H9 (cell line): ENCODE data around the gene FOXQ1. TPM values are rescaled to one million over a fixed set of nuclear protein-coding genes. Genes with fewer than 3 reads are reported as not detected.

Experiments used
- DNase-seq: peaks from one replicate; pipeline ENCODE4 v3.0.0-alpha.2; 2017
- H2AFZ ChIP-seq: one replicate; pipeline ENCODE4 v1.6.1; 2013; ENCODE audit warnings: mild to moderate bottlenecking, low read length, control low read depth, moderate library complexity
- H2AK5ac ChIP-seq: 2 replicates; pipeline ENCODE4 v1.6.1; 2013; ENCODE audit warnings: low read length, control low read depth, mixed read lengths; ENCODE audit not compliant: insufficient read length
- H2BK120ac ChIP-seq: one replicate; pipeline ENCODE4 v1.6.1; 2013; ENCODE audit warnings: low read depth, mild to moderate bottlenecking, low read length, control low read depth, inconsistent platforms; ENCODE audit not compliant: poor library complexity, severe bottlenecking
- H2BK12ac ChIP-seq: 2 replicates; pipeline ENCODE4 v1.6.1; 2013; ENCODE audit warnings: low read length, control low read depth, mixed read lengths, low read depth; ENCODE audit not compliant: insufficient read length
- H2BK15ac ChIP-seq: 2 replicates; pipeline ENCODE4 v1.6.1; 2013; ENCODE audit warnings: low read depth, low read length, control low read depth
- H2BK20ac ChIP-seq: one replicate; pipeline ENCODE4 v1.6.1; 2013; ENCODE audit warnings: low read depth, mild to moderate bottlenecking, low read length, control low read depth, inconsistent platforms; ENCODE audit not compliant: poor library complexity, severe bottlenecking
- H2BK5ac ChIP-seq: 2 replicates; pipeline ENCODE4 v1.6.1; 2013; ENCODE audit warnings: low read length, control low read depth, mixed read lengths; ENCODE audit not compliant: insufficient read length
- H3K14ac ChIP-seq: 2 replicates; pipeline ENCODE4 v1.6.1; 2013; ENCODE audit warnings: low read length, control low read depth; ENCODE audit not compliant: insufficient read depth
- H3K18ac ChIP-seq: 2 replicates; pipeline ENCODE4 v1.6.1; 2013; ENCODE audit warnings: low read depth, mild to moderate bottlenecking, mixed read lengths, low read length, control low read depth; ENCODE audit not compliant: insufficient read length
- H3K23ac ChIP-seq: 2 replicates; pipeline ENCODE4 v1.6.1; 2013; ENCODE audit warnings: low read length, control low read depth, mixed read lengths, low read depth; ENCODE audit not compliant: insufficient read length
- H3K23me2 ChIP-seq: 2 replicates; pipeline ENCODE4 v1.6.1; 2013; ENCODE audit warnings: low read depth, mild to moderate bottlenecking, mixed read lengths, low read length, control low read depth; ENCODE audit not compliant: insufficient read length, poor library complexity, severe bottlenecking
- H3K27ac ChIP-seq: 2 replicates; pipeline ENCODE4 v1.5.1; 2013; ENCODE audit warnings: low read length, control low read depth, mixed read lengths, low read depth; ENCODE audit not compliant: insufficient read length
- H3K27me3 ChIP-seq: 2 replicates; pipeline ENCODE4 v1.6.1; 2013; ENCODE audit warnings: low read length, control low read depth, inconsistent platforms; ENCODE audit not compliant: insufficient read depth
- H3K4ac ChIP-seq: 2 replicates; pipeline ENCODE4 v1.6.1; 2013; ENCODE audit warnings: low read depth, mild to moderate bottlenecking, control low read depth, inconsistent platforms, low read length, moderate library complexity
- H3K4me1 ChIP-seq: 2 replicates; pipeline ENCODE4 v1.6.1; 2013; ENCODE audit warnings: low read length, control low read depth, inconsistent platforms; ENCODE audit not compliant: insufficient read depth
- H3K4me2 ChIP-seq: 2 replicates; pipeline ENCODE4 v1.6.1; 2013; ENCODE audit warnings: low read length, control low read depth, mixed read lengths; ENCODE audit not compliant: insufficient read length, insufficient read depth
- H3K56ac ChIP-seq: 2 replicates; pipeline ENCODE4 v1.6.1; 2013; ENCODE audit warnings: low read depth, mild to moderate bottlenecking, mixed read lengths, low read length, control low read depth; ENCODE audit not compliant: insufficient read length
- H3K79me1 ChIP-seq: 2 replicates; pipeline ENCODE4 v1.6.1; 2013; ENCODE audit warnings: low read depth, mild to moderate bottlenecking, moderate library complexity, low read length, control low read depth, inconsistent platforms; ENCODE audit not compliant: insufficient read depth, poor library complexity, severe bottlenecking
- H3K79me2 ChIP-seq: 2 replicates; pipeline ENCODE4 v1.6.1; 2013; ENCODE audit warnings: low read length, control low read depth, inconsistent platforms; ENCODE audit not compliant: insufficient read depth
- H3K9ac ChIP-seq: 2 replicates; pipeline ENCODE4 v1.6.1; 2013; ENCODE audit warnings: low read length, control low read depth, mixed read lengths; ENCODE audit not compliant: insufficient read length; ENCODE audit errors: extremely low read depth
- H3K9me3 ChIP-seq: one replicate; pipeline ENCODE4 v1.6.1; 2013; ENCODE audit warnings: low read depth, low read length, inconsistent platforms; ENCODE audit not compliant: control insufficient read depth
- H3T11ph ChIP-seq: one replicate; pipeline ENCODE4 v1.6.1; 2013; ENCODE audit warnings: mild to moderate bottlenecking, low read length, control low read depth, inconsistent platforms
- H4K20me1 ChIP-seq: one replicate; pipeline ENCODE4 v1.6.1; 2013; ENCODE audit not compliant: control insufficient read depth, insufficient read length, insufficient read depth
- H4K5ac ChIP-seq: 2 replicates; pipeline ENCODE4 v1.6.1; 2013; ENCODE audit warnings: low read depth, mild to moderate bottlenecking, mixed read lengths, low read length, control low read depth; ENCODE audit not compliant: insufficient read length
- H4K8ac ChIP-seq: replicated peaks from 2 replicates; pipeline ENCODE4 v1.6.1; 2013; ENCODE audit warnings: low read length, control low read depth, mixed read lengths, low read depth; ENCODE audit not compliant: insufficient read length
- H4K91ac ChIP-seq: 2 replicates; pipeline ENCODE4 v1.6.1; 2013; ENCODE audit warnings: low read depth, mild to moderate bottlenecking, moderate library complexity, mixed read lengths, low read length, control low read depth; ENCODE audit not compliant: insufficient read length
- H3K27ac Mint-ChIP-seq, 3 experiments: 2 replicates in 2 of 3; 3 replicates in 1 of 3; pipeline ENCODE4 v1.8.0; 2020 to 2021; ENCODE audit warnings: mixed read lengths in 3 of 3, mild to moderate bottlenecking in 1 of 3, moderate library complexity in 1 of 3
- H3K27me3 Mint-ChIP-seq: 2 replicates; pipeline ENCODE4 v1.8.0; 2021; ENCODE audit warnings: low read depth, mild to moderate bottlenecking, moderate library complexity, mixed read lengths
- H3K36me3 Mint-ChIP-seq, 3 experiments: 2 replicates in 2 of 3; 3 replicates in 1 of 3; pipeline ENCODE4 v1.8.0; 2020 to 2021; ENCODE audit warnings: low read depth in 3 of 3, mixed read lengths in 3 of 3; ENCODE audit not compliant: insufficient read depth in 1 of 3
- H3K4me1 Mint-ChIP-seq, 2 experiments: 2 replicates each; pipeline ENCODE4 v1.8.0; 2020; ENCODE audit warnings: mixed read lengths in 2 of 2
- H3K4me3 Mint-ChIP-seq, 2 experiments: 2 replicates in 1 of 2; 3 replicates in 1 of 2; pipeline ENCODE4 v1.8.0; 2020 to 2021; ENCODE audit warnings: mild to moderate bottlenecking in 2 of 2, mixed read lengths in 2 of 2, moderate library complexity in 1 of 2
- H3K9me3 Mint-ChIP-seq, 2 experiments: 2 replicates in 1 of 2; 3 replicates in 1 of 2; pipeline ENCODE4 v1.8.0; 2020; ENCODE audit warnings: mild to moderate bottlenecking in 2 of 2, mixed read lengths in 2 of 2, moderate library complexity in 1 of 2
- CTCF ChIP-seq: fragments of 200-600 bp; sonication (generic); conservative IDR thresholded peaks from 3 replicates; pipeline ENCODE4 v1.8.0; 2021; ENCODE audit warnings: antibody characterized with exemption, mild to moderate bottlenecking
- WGBS: extraction: QIAGEN DNeasy Blood & Tissue Kit; methylation state at CpG from one replicate; pipeline ENCODE4 v1.1.7; 2013; ENCODE audit warnings: missing lambda C conversion rate, low lambda C conversion rate, mixed read lengths; ENCODE audit not compliant: insufficient read length; ENCODE audit errors: extremely low coverage; 5-methylcytosine and 5-hydroxymethylcytosine counted together
- total RNA-seq: library from RNA; stranded (reverse); gene quantifications from 2 replicates; pipeline ENCODE4 v1.2.1, GENCODE V29; 2021

FOXQ1 gene
- total RNA-seq, 1 experiment from 2014 or later = 0.15 TPM

DNA sequence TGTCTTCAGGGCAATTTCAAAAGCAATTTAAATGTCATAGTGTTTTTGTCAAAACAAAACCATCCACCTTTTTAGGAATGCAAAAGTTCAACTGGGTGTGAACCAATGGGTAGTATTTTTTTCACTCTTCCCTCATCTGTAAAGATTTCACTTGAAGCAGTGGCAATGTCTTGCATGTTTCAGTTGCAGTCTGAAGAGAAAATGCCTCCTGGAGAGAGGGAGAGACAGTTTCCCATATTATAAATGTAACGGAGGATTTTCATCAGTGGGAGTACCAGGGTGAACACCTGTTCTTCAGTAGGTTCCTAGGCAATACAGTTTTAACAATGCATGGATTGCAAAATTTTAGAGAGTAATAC, 3.3 kb downstream of the FOXQ1 start:
- Histone ChIP-seq H3K27me3 (peaks cover 50% of the 10 kb centered on the region), H2AFZ (no peak overlapping the region), H3K4ac (no peak overlapping the region), H2BK120ac (no peak overlapping the region), H4K5ac (no peak overlapping the region), H2AK5ac (no peak overlapping the region), H3K27ac (no peak overlapping the region), H3K4me1 (no peaks in the 10 kb centered on the region), H3K14ac (no peak overlapping the region), H3K9me3 (no peaks in the 10 kb centered on the region), H2BK5ac (no peak overlapping the region), H2BK12ac (no peak overlapping the region), H3K79me1 (no peaks in the 10 kb centered on the region), H3K4me2 (no peak overlapping the region), H4K20me1 (no peaks in the 10 kb centered on the region), H2BK20ac (no peak overlapping the region), H3K9ac (no peak overlapping the region), H4K91ac (no peak overlapping the region), H3T11ph (no peak overlapping the region), H3K18ac (no peak overlapping the region), H3K56ac (no peak overlapping the region), H3K23ac (no peak overlapping the region), H2BK15ac (no peak overlapping the region), H4K8ac (no peak overlapping the region), H3K79me2 (no peaks in the 10 kb centered on the region), H3K23me2 (peaks cover 9% of the 10 kb centered on the region)
- peaks cover 8 to 9% of the 10 kb centered on the region in 2 experiments for H3K9me3 Mint-ChIP-seq
- peaks cover 0 to 4% (median 2%) of the 10 kb centered on the region in 3 experiments; a peak in 3 of 7 replicates for H3K36me3 Mint-ChIP-seq
- H3K27me3 Mint-ChIP-seq = peaks cover 75% of the 10 kb centered on the region
- no peak for DNase-seq
- no peak overlapping the region for H3K4me3 Mint-ChIP-seq
- H3K27ac Mint-ChIP-seq = no peak overlapping the region
- TF ChIP-seq CTCF = no peak
- no CpG with 5 or more reads among the region's 1 CpG for WGBS
- H3K4me1 Mint-ChIP-seq = peaks cover 21 to 25% of the 10 kb centered on the region in 2 experiments
